Measurements from ENCODE around the gene ERC1.
A peak's percentile ranks its signal among the peaks of the same experiment; 100 is the strongest.
"Not testable (repeated sequence)": the region's sequence is repeated elsewhere in the genome, so short reads cannot be mapped to it uniquely, and the experiment has no call there.

Gene ERC1

GRCh38 chr12:1073652-1074051, 82.6 kb downstream of the ERC1 start:
- no peak for DNase-seq (ENCODE audit: low read depth, low spot score)

GRCh38 chr12:1077036-1077803, 86.2 kb downstream of the ERC1 start:
- DNase-seq (ENCODE audit: low read depth, low spot score), result no peak

- no peak for DNase-seq (ENCODE audit: low read depth, low spot score)
Observed at GRCh38 chr12:1078002-1078401, 87.0 kb downstream of the ERC1 start.

- no peak for DNase-seq (ENCODE audit: low read depth, low spot score)
Observed at GRCh38 chr12:1080520-1081223, 89.6 kb downstream of the ERC1 start.

GRCh38 chr12:1083151-1083888, 92.3 kb downstream of the ERC1 start:
- DNase-seq (ENCODE audit: low read depth, low spot score), result no peak

GRCh38 chr12:1083889-1084262, 92.9 kb downstream of the ERC1 start:
- no peak for DNase-seq (ENCODE audit: low read depth, low spot score)

GRCh38 chr12:1091350-1091749, 100.3 kb downstream of the ERC1 start:
- DNase-seq (ENCODE audit: low read depth, low spot score), result no peak

GRCh38 chr12:1093166-1093751, 102.2 kb downstream of the ERC1 start:
- no peak for DNase-seq (ENCODE audit: low read depth, low spot score)

- DNase-seq (ENCODE audit: low read depth, low spot score), result no peak
Observed at GRCh38 chr12:1094714-1095113, 103.7 kb downstream of the ERC1 start.

- no peak for DNase-seq (ENCODE audit: low read depth, low spot score)
Observed at GRCh38 chr12:1099158-1099557, 108.1 kb downstream of the ERC1 start.

GRCh38 chr12:1099618-1100017, 108.6 kb downstream of the ERC1 start:
- not testable (repeated sequence) for DNase-seq (ENCODE audit: low read depth, low spot score)

GRCh38 chr12:1102115-1102514, 111.1 kb downstream of the ERC1 start:
- no peak for DNase-seq (ENCODE audit: low read depth, low spot score)

GRCh38 chr12:1102791-1103450, 111.9 kb downstream of the ERC1 start:
- no peak for DNase-seq (ENCODE audit: low read depth, low spot score)

GRCh38 chr12:1103632-1104031, 112.6 kb downstream of the ERC1 start:
- no peak for DNase-seq (ENCODE audit: low read depth, low spot score)

GRCh38 chr12:1104088-1104800, 113.2 kb downstream of the ERC1 start:
- DNase-seq (ENCODE audit: low read depth, low spot score), result no peak

GRCh38 chr12:1107669-1108068, 116.6 kb downstream of the ERC1 start:
- DNase-seq (ENCODE audit: low read depth, low spot score), result no peak

- DNase-seq (ENCODE audit: low read depth, low spot score), result no peak
Observed at GRCh38 chr12:1108276-1108675, 117.3 kb downstream of the ERC1 start.

GRCh38 chr12:1115484-1116231, 124.6 kb downstream of the ERC1 start:
- no peak for DNase-seq (ENCODE audit: low read depth, low spot score)

- no peak for DNase-seq (ENCODE audit: low read depth, low spot score)
Observed at GRCh38 chr12:1117371-1117770, 126.3 kb downstream of the ERC1 start.

GRCh38 chr12:1117970-1118563, 127.0 kb downstream of the ERC1 start:
- DNase-seq (ENCODE audit: low read depth, low spot score), result peak; percentile 52

All from activated CD4-positive, CD25-positive, alpha-beta regulatory T cell treated with anti-CD3 and anti-CD28 coated beads, Interleukin-2, amount 50 U/mL, for 16 hours (primary cell).